HG03108 (cell line): ENCODE measurements around the gene MCF2L.

Experiments
- ATAC-seq: cut with Tn5 transposase; IDR thresholded peaks from one replicate; pipeline ENCODE4 v1.9.1; 2021; ENCODE audit warnings: moderate library complexity; ENCODE audit not compliant: unreplicated experiment

MCF2L gene

DNA sequence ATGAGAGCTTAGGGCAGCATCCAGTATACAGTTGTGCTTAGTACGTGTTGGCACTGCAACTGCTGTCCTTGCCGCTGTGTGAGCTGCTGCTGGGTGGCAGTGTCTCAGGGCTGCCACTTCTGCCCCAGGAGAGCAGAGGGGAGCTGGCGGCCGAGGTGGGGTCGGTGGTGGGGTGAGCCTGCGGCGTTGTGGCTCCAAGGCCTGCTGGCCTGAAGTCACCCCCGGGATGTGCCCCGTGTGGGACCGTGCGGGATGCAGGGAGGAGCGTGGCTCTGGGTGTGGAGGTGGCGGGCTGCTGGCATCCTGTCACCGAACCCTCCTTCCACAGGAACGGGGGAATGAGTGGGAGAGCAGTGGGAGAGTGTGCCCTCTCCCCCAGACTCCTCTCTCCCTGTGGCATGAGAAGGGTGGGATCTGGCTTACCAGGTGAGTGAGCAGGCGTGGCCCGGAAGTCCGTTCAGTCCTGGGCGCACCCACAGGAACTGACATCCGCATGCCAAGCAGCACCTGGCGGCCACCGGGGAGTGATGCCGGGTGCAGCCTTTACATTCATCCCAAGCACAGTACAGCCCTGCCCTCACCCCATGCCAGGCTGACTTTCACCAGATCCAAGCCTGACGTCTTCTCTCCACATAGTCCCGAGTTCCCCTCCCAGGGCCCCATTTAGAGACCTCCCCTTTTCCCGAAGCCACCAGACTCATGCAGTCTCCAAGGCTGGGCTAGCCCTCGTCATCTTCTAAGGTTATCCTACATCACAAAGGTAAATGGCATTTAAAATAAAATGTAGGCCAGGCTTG, 26.6 kb downstream of the MCF2L start:
- no peak for ATAC-seq

DNA sequence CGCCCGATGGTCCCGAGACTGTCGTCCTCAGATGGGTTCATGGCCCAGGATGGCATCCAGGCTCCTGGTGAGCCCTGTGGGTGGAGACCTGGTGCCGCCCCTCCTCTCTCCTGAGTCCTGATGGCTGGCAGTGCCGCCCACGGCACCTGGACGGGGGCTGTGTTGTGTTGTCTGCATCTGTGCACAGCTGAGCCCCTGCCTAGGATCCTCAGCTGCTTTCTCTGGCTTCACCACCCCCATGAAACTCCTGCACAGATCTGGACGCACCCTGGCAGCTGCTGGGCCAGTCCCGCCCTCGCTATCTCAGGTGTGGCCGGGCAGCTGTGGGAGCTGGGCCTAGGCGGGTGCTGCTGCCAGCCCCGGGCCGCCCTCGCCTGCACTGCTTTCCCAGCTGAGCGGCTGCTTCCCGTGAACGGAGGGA, 27.7 kb downstream of the MCF2L start:
- ATAC-seq: no peak

DNA sequence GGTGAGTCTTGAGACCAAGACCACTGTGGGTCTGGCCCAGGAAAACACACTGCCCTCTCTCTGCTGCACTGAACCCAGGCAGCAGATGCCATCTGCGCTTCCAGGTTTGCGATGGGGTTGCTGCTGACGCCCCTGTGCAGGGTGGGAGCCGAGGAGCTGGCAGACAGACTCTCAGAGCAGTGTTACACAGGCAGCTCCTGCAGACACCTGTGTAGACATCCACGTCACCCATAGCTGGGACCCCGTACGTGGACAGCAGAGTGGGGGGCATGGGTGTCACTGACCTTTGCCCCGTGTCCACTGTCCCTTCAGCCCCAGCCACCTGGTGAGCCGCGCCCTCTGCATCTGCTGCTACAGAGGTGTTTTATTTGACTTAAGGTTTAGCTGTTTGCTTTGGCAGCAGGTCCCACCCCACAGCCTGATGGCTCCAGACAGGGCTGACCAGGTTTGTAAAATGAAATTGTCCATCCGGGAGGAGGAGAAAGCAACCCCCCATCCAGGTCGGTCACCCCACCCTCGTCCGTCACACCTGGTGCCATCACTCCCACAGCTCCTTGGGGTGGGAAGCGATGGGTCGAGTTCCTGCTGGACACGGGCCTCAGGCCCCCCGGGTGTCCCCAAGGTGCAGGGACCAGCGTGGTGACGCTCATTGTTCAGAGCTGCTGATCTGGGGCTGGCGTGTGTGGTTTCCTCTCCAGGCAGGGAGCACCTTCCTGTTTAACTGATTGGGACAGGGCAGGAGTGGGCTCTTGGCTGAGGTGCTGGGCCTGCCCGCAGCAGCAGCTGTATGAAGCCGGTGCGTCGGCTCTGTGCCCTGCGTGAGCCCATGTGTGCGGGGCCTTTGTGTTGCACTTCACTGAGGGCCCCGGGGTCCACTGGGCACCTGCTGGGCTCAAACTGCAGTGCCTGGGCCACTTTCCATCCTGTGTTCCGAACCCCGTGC, 28.4 kb downstream of the MCF2L start:
- ATAC-seq: no peak

DNA sequence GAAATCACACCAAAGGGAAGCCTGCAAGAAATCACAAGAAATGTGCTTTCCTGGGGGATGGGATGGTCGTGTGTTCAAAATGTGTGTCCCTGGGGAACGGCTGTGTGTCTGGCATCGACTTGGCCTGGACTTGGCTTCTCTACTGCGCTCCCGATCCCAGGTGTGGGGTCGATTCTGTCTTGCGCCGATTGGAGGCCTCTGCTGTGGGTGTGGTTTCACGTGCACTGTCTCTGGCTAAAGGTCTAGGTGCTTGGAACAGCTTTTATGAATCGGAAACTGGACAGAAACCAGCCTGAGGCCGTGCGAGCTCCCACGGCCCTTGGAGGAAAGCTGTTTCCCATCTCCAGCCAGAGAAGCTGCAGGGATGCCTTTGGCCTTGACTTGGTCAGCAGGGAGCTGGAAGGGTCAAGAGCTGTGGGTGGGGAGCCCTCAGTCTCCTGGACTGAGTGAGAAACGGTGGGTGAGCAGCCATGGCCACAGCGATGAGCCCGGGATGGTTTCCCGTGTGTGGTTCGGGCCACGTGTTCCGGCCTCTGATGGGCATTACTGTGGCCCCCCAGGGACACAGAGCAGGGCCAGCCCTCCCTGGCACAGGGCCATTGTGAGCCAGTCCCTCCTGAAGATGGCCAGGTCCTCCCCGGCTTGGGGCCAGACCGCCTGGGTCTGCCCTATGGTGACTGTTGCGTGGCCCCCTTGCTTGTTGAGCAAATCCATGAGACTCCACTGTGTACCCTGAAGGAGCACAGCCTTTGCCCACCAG, 29.7 kb downstream of the MCF2L start:
- no peak for ATAC-seq

DNA sequence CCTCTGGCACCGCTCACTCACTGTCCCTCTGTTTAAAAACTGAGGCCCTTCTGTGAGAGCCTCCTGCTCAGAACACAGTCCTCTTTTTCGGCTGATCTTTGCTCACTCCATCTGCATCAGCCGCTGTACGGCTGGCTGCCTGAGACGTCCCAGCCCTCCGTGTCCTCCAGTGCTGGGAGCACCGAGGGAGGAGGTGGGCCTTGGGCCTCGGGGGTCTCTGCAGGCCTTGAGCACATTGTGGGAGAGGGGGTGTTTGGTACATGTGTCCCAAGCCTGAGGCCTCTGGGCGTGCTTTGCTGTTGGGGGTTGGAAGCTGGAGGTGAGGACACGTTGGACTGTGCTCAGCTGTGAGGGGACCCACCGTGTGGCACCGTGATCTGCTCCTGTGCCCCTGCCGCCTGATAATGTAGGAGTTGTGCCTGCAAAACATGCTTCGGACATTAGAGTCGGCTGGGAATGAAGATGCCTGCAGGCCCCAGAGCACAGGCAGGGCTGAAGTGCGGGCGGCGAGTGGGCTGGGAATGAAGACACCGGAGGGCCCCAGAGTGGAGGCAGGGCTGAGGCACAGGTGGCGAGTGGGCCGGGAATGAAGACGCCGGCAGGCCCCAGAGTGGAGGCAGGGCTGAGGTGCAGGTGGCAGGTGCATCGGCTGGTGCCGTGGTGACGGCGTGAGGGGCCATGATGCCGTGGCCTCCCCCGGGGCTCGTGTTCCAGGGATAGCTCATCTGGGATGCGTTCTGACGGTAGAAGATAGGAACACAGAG, 30.6 kb downstream of the MCF2L start:
- no peak for ATAC-seq

DNA sequence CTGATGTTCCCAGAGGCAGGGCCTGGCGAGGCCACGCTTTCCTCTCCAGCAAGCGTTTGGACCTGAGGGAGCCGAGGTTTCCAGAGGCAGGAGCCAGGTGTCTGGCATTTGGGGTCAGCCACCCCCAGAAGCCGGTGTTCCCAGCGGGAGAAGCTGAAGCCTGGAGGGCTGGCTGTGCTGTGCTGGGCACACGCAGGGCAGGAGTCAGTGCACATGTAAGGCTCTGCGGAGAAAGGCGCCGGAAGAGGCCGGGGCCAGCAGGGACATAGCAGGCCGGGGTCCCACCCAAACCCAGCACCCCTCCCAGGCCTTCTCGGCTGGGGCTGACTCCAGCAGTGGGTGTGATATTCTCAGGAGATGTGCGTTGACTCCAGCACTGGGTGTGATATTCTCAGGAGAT, 31.6 kb downstream of the MCF2L start:
- ATAC-seq: no peak

DNA sequence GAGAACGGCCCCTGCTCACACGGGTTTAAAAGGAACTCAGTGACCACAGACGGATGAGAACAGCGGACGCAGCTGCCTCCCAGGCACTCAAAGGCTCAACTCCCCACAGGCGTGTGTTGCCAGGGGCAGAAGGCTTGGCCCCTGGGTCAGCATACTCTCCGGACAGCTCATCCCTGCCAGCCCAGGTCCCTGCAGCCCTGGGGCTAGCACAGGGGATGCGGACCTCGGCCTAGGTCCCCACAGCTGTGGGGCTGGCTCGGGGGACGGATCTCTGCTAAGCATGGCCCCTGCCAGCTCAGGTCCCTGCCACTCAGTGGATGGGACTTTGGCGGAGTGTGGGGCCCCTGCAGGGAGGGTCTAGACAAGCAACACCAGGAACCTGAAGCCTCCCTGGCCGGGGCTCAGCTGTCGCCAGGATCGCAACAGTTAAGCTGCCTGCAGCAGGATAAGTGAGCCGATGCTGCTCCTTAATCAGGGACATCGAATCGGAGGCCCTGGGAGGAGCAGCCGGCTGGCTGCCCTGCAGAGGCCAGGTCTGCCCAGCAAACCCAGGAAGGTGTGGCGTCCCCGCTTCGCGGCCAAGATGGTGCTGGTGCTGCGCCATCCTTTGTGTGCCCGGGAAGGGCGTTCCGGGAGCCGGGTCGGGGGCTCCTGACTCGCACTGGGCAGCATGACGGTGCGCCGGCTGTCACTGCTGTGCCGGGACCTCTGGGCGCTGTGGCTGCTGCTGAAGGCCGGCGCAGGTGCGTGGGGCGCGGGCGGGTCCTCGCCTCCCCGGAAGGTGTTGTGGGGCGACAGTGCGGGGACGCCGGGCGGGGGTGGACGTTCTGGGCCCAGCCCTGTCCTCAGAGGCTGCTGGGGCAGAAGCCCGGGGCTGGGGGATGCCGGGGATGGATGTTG, 32.5 kb downstream of the MCF2L start:
- no peak for ATAC-seq

DNA sequence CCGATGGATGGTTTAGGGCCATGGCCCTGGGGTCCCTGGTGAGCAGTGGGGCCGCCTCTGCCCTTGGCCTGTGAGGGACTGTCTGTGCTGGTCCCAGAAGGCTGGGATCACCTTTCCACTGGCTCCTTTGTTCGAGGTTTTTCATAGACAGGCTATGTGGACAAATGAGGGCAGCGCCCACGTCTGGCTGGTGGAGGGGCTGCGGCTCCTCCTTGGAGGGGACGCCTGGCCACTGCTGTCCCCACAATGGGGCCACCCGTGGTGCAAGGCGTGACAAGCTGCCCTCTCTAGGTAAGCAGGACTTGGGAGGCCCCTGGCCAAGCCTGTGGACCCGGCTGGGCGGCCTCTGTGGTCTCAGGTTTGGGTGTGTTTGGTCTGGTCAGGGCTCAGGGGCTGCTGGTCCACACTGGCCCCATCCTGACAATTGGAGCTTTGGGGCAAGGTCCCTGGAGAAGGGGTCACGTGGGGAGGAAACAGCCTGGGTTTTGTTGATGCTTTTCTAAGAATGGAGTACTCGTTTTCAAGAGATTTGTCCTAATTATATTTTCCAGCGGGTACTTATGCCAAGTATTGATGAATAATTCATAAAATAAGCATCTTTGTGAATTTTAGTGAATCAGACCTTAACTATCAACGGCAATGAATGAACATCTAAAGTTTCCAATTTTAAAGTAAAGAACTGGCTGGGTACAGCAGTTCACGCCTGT, 33.3 kb downstream of the MCF2L start:
- ATAC-seq: no peak

DNA sequence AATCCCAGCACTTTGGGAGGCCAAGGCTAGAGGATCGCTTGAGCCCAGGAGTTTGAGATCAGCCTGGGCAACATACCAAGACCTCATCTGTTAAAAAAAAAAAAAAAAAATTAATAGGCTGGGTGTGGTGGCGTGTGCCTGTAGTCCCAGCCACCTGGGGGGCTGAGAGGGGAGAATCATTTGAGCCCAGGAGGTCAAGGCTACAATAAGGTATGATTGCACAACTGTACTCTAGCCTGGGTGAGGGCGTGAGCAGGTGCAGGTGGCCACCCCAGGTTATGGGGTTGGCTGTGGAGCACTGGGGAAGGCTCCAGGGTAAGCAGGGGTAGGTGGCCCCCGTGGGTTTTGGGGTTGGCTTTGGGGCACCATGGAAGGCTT, 33.9 kb downstream of the MCF2L start:
- ATAC-seq: no peak

DNA sequence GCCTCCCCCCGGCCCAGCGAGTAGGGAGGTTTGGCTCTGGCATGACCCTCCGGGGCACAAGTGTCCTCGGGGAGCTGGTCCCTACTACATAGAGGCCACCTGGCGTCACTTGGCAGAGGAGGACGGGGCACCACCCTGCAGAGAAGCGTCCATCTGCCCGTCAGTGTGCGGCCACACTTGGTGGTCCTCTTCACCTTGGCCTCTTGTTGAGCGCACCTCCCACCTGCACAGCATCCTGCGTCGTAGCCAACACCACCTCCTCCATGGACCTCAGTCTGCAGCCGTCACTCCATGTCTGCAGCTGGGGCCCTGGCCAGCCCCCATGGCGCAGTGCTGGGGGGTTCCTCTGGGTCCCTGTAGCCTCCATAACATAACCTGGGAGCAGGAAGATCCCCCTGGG, 35.1 kb downstream of the MCF2L start:
- no peak for ATAC-seq

DNA sequence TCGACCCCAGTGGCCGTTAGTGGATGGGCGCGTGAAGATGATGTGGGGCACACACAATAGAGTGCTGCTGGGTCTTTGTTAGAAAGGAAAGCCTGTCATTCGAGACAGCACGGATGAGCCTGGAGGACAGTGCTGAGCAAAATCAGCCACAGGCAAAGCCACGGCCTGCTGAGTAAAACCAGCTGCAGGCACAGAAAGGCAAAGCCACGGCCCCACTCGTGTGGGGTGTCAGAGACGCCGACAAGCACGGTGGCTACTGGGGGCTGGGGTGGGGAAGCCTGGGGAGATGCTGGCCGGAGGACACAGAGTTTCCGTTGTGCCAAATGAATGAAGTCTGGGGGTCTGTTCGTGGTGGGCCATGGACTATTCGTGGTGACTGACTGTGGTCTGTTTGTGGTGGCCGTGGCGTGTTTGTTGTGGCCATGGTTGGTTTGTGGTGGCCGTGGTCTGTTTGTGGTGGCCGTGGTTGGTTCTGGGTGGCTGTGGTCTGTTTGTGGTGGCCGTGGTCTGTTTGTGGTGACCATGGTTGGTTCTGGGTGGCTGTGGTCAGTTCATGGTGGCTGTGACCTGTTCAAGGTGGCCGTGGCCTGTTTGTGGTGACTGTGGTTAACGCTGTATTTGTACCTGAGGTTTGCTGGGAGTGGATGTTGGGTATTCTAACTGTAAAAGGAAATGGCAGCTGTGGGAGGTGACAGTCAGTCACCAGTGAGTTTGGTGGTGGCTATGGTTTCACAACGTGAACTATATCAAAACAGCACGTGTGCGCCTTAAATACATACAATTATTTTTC, 36.3 kb downstream of the MCF2L start:
- no peak for ATAC-seq

DNA sequence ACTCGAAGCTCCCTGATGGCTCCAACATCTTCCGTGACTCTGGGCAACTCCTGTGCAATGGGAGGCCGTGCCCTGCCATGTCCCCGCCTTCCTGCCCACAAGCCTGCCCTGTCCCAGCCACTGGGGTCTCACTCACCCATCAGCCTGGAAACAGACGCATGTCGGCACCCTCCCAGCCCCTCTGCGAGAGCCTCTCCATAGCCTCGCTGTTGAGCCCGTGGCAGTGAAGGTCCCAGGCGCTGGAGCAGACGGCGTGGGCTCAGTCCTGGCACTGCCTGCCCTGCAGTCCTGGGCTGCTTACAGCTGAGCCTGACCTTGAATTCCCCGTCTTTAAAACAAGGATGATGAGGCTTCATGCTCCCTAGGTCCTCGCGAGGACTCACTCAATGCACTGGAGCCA, 37.0 kb downstream of the MCF2L start:
- ATAC-seq: no peak

DNA sequence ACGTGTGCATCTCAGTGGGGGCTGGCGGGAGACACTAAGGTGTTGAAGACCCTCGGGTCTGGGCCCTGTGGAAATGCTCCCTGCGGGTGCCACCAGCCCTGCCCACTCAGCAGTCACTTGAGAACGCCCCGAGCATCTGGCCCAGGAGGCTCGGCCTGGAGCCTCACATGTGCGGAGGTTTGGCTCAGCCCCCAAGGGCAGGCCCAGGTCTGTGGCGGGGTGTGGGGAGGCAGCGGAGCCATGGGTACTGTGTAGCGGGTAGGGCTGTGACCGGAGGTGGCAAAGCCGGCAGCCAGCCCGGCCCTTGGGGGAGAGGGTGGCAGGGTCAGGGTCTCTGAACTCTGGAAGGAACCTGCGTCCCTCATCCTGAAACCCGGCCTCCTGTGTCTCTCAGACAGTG, 37.6 kb downstream of the MCF2L start:
- ATAC-seq: no peak

DNA sequence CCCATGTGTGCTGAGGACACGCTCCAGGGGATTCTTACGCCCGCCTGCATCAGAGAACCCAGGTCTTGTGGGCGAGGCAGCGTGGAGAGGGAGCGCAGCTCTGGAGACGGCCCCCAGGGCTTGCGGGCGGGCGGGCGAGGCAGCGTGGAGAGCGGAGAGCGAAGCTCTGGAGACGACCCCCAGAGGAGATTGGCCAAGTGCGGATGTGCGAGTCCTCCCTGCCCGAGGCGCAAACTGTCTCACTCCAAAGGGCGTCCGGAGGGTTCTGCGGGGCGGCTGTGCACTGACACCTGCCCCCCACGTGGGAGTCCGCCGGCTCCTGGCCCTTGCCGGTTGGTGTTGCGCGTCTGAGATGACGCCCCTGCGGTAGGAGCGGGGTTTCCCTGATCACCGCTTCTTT, 39.8 kb downstream of the MCF2L start:
- ATAC-seq: no peak

DNA sequence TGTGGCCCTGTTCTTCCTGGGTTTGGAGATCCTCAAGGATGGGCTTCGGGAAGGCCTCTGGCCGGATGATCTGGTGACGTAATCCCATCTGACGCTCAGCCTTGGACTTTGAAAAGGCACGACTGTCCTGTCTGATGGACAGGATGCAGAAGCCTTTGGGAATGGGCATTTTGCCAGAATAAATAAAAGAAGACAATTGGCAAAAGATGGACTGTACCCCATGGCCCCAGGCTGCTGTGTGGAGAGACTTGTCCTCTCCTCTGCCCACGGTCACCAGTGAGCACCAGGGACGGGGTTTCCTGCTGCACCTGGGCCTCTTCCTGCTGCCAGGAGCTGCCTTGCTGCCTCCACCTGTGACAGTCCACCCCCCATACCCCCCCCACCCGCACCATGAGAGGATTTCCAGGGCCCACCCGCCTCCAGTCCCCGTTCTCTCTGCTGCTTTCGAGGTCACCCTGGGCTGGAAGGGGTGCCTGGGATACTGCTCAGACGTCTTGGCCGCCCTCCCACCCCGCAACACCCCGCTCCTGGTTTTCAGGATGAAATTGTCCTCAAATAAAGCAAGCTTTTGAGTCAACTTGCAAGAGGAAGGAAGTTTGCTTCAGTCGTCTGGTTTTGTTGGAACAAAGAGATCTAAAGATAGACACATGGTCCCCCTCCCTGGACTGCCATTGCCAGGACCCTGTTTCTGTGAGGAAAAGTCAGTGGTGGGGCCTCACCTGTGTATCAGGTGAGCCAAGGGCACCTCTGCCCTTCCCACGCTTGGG, 40.9 kb downstream of the MCF2L start:
- no peak for ATAC-seq

DNA sequence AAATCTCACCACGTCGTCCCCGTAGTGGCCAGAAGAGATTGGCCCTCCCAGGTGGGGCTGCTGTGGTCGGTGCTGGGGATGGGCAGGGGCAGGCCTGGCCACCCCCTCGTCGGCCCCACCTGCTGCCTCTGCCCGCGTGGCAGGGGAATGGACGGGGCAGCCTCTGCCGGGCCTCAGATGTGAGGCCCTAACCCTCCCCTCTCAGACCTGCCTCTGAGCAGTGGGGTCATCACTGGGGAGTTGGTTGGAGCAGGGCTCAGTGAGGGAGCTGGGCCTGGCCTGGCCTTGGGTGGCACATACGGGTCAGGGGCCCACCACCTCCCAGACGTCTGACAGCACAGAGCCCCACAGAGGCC, 41.5 kb downstream of the MCF2L start:
- ATAC-seq: no peak

DNA sequence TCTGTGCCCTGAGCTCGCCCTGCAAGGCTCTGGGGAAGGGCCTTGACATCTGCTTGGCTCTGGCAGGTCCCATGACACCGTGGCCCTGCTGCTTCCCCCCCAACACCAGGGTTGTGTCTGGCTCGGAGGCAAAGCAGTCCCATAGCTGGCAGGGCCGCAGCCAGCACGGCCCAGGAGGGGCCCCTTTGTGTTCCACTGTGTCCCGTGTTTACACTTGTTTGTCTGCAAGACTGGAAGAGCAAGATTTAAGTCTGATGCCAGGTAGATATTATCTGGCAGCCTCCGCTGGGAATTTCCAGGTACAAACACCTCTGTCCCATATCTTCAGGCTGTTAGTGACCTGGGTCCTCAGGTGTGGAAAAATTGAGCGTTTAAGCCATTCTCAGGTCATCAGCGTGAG, 44.3 kb downstream of the MCF2L start:
- no peak for ATAC-seq
